Adrenal gland (tissue), 12 donors: ENCODE data around the gene XRN1. TPM values are rescaled to one million over a fixed set of nuclear protein-coding genes. Genes with fewer than 3 reads are reported as not detected.
"Not testable (repeated sequence)": the region's sequence is repeated elsewhere in the genome, so short reads cannot be mapped to it uniquely, and the experiment has no call there.

Experiments used
- DNase-seq, 7 donors: peaks; one replicate each; pipeline ENCODE4 v3.0.0-alpha.2; 2019 to 2020
- H3K27ac ChIP-seq, 5 donors: fragments of 200-600 bp; sonication (generic) in 4 of 5; 1 replicate in 3 of 5; 2 replicates in 2 of 5; pipeline versions ENCODE4 v1.5.1 to v1.8.0; 2016 to 2020; ENCODE audit warnings: mild to moderate bottlenecking in 1 of 5
- H3K27me3 ChIP-seq: fragments of 200-600 bp; 2 replicates; pipeline ENCODE4 v1.8.0; 2021
- H3K36me3 ChIP-seq, 2 donors: fragments of 200-600 bp; replicated peaks in 1 of 2; 1 replicate in 1 of 2; 2 replicates in 1 of 2; pipeline versions ENCODE4 v1.5.1 to v1.8.0; 2018 to 2022
- H3K4me1 ChIP-seq, 2 donors: fragments of 200-600 bp; replicated peaks in 1 of 2; 1 replicate in 1 of 2; 2 replicates in 1 of 2; pipeline versions ENCODE4 v1.5.1 to v1.8.0; 2018 to 2021
- H3K4me3 ChIP-seq, 4 donors: fragments of 200-600 bp; sonication (generic) in 3 of 4; one replicate each; pipeline ENCODE4 v1.5.1; 2016 to 2018
- H3K9me3 ChIP-seq, 3 donors: fragments of 200-600 bp; sonication (generic) in 1 of 3; replicated peaks in 1 of 3; 1 replicate in 2 of 3; 2 replicates in 1 of 3; pipeline versions ENCODE4 v1.5.1 to v1.8.0; 2016 to 2021
- CTCF ChIP-seq, 6 experiments: fragments of 450-650 bp in 4 of 6; fragments of 200-600 bp in 2 of 6; sonication (generic) in 1 of 6; IDR thresholded peaks; 1 replicate in 5 of 6; 2 replicates in 1 of 6; pipeline versions ENCODE4 v1.5.1 to v1.8.0; 2016 to 2021; ENCODE audit warnings: antibody characterized with exemption in 6 of 6, mild to moderate bottlenecking in 2 of 6, moderate library complexity in 1 of 6
- POLR2A ChIP-seq, 2 donors: fragments of 450-650 bp; IDR thresholded peaks; one replicate each; pipeline ENCODE4 v1.6.1; 2017; ENCODE audit warnings: antibody characterized with exemption in 2 of 2, mild to moderate bottlenecking in 2 of 2, moderate library complexity in 1 of 2
- WGBS, 4 donors: extraction: QIAGEN DNeasy Blood & Tissue Kit in 2 of 4; methylation state at CpG; one replicate each; pipeline versions ENCODE4 v1.1.5 to v1.1.7; 2013 to 2017; 5-methylcytosine and 5-hydroxymethylcytosine counted together
- intact Hi-C, 2 donors: fragments of 100-400 bp; cut with DNase I; formaldehyde crosslinking; loops; one replicate each; pipeline versions ENCODE4 v1.14.1 to v1.15.0; 2022 to 2023
- polyA plus RNA-seq, 3 donors: library from polyadenylated mRNA; stranded (reverse); fragments of 200-250 nt in 2 of 3; fragments of 350-450 nt in 1 of 3; fragmentation: Illumina TruSeq in 1 of 3; extraction: RNeasy Lipid Tissue Mini Kit (QIAGEN cat#74804) in 1 of 3; gene quantifications; one replicate each; pipeline ENCODE4 v1.2.3, GENCODE V29; 2013 to 2014
- total RNA-seq, 9 donors: library from RNA; depleted of rRNA in 4 of 9; stranded (reverse); fragments of >200 nt in 4 of 9; fragments of 120-200 nt in 1 of 9; fragmentation: NEBNext Ultra II Directional in 1 of 9; extraction: Animal tissue kit (Norgen Biotek cat#: 25700) in 1 of 9; gene quantifications; one replicate each; pipeline versions ENCODE4 v1.1.0 to v1.2.4, GENCODE V29; 2013 to 2023
- donor health status: healthy with polysubstance abuse.
- donor health status: Bipolar disorder and iron deficiency.
- donor health status: DM: yes; HTN: yes; CAD: no.
- donor health status: DM: no; HTN: no; CAD: no.
- donor health status: DM: no; HTN: no; CAD: no.
- donor health status: DM: yes; HTN: yes; CAD: no.

XRN1 gene
- total and polyA plus RNA-seq, 12 donors = 6.3 to 73.6 (median 31.0) TPM

GRCh38 chr3:142332390-142332789 lies 115.4 kb downstream of the XRN1 start:
- Histone ChIP-seq H3K4me3 (no peak overlapping the region), H3K27ac (no peak overlapping the region), H3K27me3 (no peaks in the 10 kb centered on the region), H3K9me3 (no peaks in the 10 kb centered on the region), H3K36me3 (peaks cover 0 to 44% of the 10 kb centered on the region in 2 donors), H3K4me1 (no peaks in the 10 kb centered on the region)
- TF ChIP-seq POLR2A (IDR thresholded peaks at IDR 0.05) (no peak), CTCF (IDR thresholded peaks at IDR 0.05) (no peak)
- 91 to 97% (median 95%) methylated on average over 2 of the region's 2 CpGs for WGBS, 4 donors
- intact Hi-C loops = no loop called here
- no peak for DNase-seq

GRCh38 chr3:142324275-142324953 lies 123.4 kb downstream of the XRN1 start:
- 94 to 100% (median 100%) methylated on average over 1 of the region's 1 CpG for WGBS, 4 donors
- H3K4me1 ChIP-seq, H3K4me3 ChIP-seq, H3K27ac ChIP-seq, intact Hi-C loops, DNase-seq, H3K9me3 ChIP-seq, H3K27me3 ChIP-seq: not testable (repeated sequence)
- peaks cover 0 to 12% of the 10 kb centered on the region in 2 donors for H3K36me3 ChIP-seq

GRCh38 chr3:142319912-142320311 lies 127.9 kb downstream of the XRN1 start:
- TF ChIP-seq CTCF (IDR thresholded peaks at IDR 0.05) (no peak), POLR2A (IDR thresholded peaks at IDR 0.05) (no peak)
- peaks cover 3 to 6% of the 10 kb centered on the region in 2 donors for H3K4me1 ChIP-seq
- no peak overlapping the region for H3K27ac ChIP-seq
- no peaks in the 10 kb centered on the region for H3K36me3 ChIP-seq
- intact Hi-C loops = no loop called here
- no peaks in the 10 kb centered on the region for H3K9me3 ChIP-seq
- no peak overlapping the region for H3K4me3 ChIP-seq
- WGBS, 4 donors = 92 to 95% (median 93%) methylated on average over 3 of the region's 3 CpGs
- no peaks in the 10 kb centered on the region for H3K27me3 ChIP-seq
- no peak for DNase-seq

GRCh38 chr3:142319094-142319493 lies 128.7 kb downstream of the XRN1 start:
- H3K36me3 ChIP-seq = no peaks in the 10 kb centered on the region
- no peak for DNase-seq
- intact Hi-C loops = no loop called here

More at GRCh38 chr3:142319094-142319493, 128.7 kb downstream of the XRN1 start:
- 45 to 73% (median 61%) methylated on average over 1 of the region's 1 CpG for WGBS, 4 donors
- no peak for TF ChIP-seq CTCF (IDR thresholded peaks at IDR 0.05)
- TF ChIP-seq POLR2A (IDR thresholded peaks at IDR 0.05) = no peak
- peaks cover 3 to 6% of the 10 kb centered on the region in 2 donors for H3K4me1 ChIP-seq
- H3K9me3 ChIP-seq = no peaks in the 10 kb centered on the region
- no peak overlapping the region for H3K27ac ChIP-seq
- no peaks in the 10 kb centered on the region for H3K27me3 ChIP-seq
- no peak overlapping the region for H3K4me3 ChIP-seq
